HEK293 (cell line): ENCODE measurements around the gene NPAS2.

Experiments used
- CTCF ChIA-PET: fragments of 350-600 bp; formaldehyde crosslinking; extraction: SDS; loops from one replicate; lab custom pipeline; 2021; ENCODE audit warnings: antibody characterized with exemption; lab: Yijun Ruan, JAX
- POLR2A ChIA-PET: fragments of 300-600 bp; formaldehyde crosslinking; extraction: SDS; loops from one replicate; lab custom pipeline; 2020; ENCODE audit warnings: antibody characterized with exemption, inconsistent platforms; lab: Yijun Ruan, JAX
- H3K27ac ChIP-seq: fragments of 200-500 bp; sonication (Bioruptor generic); 2 replicates; pipeline ENCODE4 v1.5.1; 2014; ENCODE audit warnings: low read depth, low read length, control low read depth, inconsistent platforms; ENCODE audit errors: extremely low read depth
- H3K36me3 ChIP-seq, 2 experiments: fragments of 200-500 bp in 1 of 2; sonication (Bioruptor generic) in 1 of 2; 1 replicate in 1 of 2; 2 replicates in 1 of 2; pipeline ENCODE4 v1.5.1; 2014 to 2017; ENCODE audit warnings: inconsistent platforms in 2 of 2, low read length in 2 of 2; ENCODE audit not compliant: control insufficient read depth in 2 of 2, insufficient read depth in 1 of 2
- H3K4me1 ChIP-seq: fragments of 200-500 bp; sonication (Bioruptor generic); 2 replicates; pipeline ENCODE4 v1.5.1; 2014; ENCODE audit warnings: mild to moderate bottlenecking, low read length, inconsistent platforms; ENCODE audit not compliant: control insufficient read depth, insufficient read depth
- H3K4me3 ChIP-seq: 2 replicates; pipeline ENCODE4 v1.5.1; 2011; ENCODE audit warnings: low read depth, mild to moderate bottlenecking, control low read depth, low read length, moderate library complexity
- H3K9me3 ChIP-seq: fragments of 200-500 bp; sonication (Bioruptor generic); 2 replicates; pipeline ENCODE4 v1.5.1; 2014; ENCODE audit warnings: low read depth, low read length, inconsistent platforms; ENCODE audit not compliant: control insufficient read depth, insufficient read depth
- GLIS2 ChIP-seq: fragments of 450-650 bp; formaldehyde crosslinking; IDR thresholded peaks from 2 replicates; pipeline ENCODE4 v1.5.1; 2016; ENCODE audit warnings: missing biosample characterization, missing genetic modification characterization
- HOXD13 ChIP-seq: sonication (generic); formaldehyde crosslinking; IDR thresholded peaks from 2 replicates; pipeline ENCODE4 v1.8.0; 2022; ENCODE audit warnings: missing genetic modification reagents, borderline replicate concordance
- KLF17 ChIP-seq: fragments of 450-650 bp; formaldehyde crosslinking; IDR thresholded peaks from 2 replicates; pipeline ENCODE4 v1.5.1; 2016; ENCODE audit warnings: missing biosample characterization, missing genetic modification characterization
- PATZ1 ChIP-seq: fragments of 450-650 bp; formaldehyde crosslinking; IDR thresholded peaks from 2 replicates; pipeline ENCODE4 v1.5.1; 2016; ENCODE audit warnings: missing biosample characterization, missing genetic modification characterization
- PRDM1 ChIP-seq: fragments of 450-650 bp; formaldehyde crosslinking; IDR thresholded peaks from 2 replicates; pipeline ENCODE4; 2016; ENCODE audit warnings: missing biosample characterization, missing genetic modification characterization
- RBAK ChIP-seq: fragments of 450-650 bp; formaldehyde crosslinking; IDR thresholded peaks from 2 replicates; pipeline ENCODE4 v1.5.1; 2016; ENCODE audit warnings: missing biosample characterization, missing genetic modification characterization
- ZBTB1 ChIP-seq: fragments of 450-650 bp; formaldehyde crosslinking; IDR thresholded peaks from 2 replicates; pipeline ENCODE4 v1.5.1; 2016; ENCODE audit warnings: missing biosample characterization, missing genetic modification characterization
- ZBTB6 ChIP-seq: fragments of 450-650 bp; formaldehyde crosslinking; IDR thresholded peaks from 2 replicates; pipeline ENCODE4 v1.5.1; 2017; ENCODE audit warnings: missing biosample characterization, missing genetic modification characterization
- ZFP3 ChIP-seq: fragments of 450-650 bp; formaldehyde crosslinking; IDR thresholded peaks from 2 replicates; pipeline ENCODE4 v1.5.1; 2016; ENCODE audit warnings: low read depth, missing biosample characterization, missing genetic modification characterization
- ZFP37 ChIP-seq: fragments of 450-650 bp; formaldehyde crosslinking; IDR thresholded peaks from 2 replicates; pipeline ENCODE4 v1.5.1; 2016; ENCODE audit warnings: missing biosample characterization, missing genetic modification characterization
- ZNF138 ChIP-seq: fragments of 450-650 bp; formaldehyde crosslinking; IDR thresholded peaks from 2 replicates; pipeline ENCODE4 v1.5.1; 2016; ENCODE audit warnings: missing biosample characterization, missing genetic modification characterization, borderline replicate concordance
- ZNF2 ChIP-seq: fragments of 450-650 bp; formaldehyde crosslinking; IDR thresholded peaks from 2 replicates; pipeline ENCODE4 v1.5.1; 2016; ENCODE audit warnings: missing biosample characterization, missing genetic modification characterization
- ZNF239 ChIP-seq: fragments of 450-650 bp; formaldehyde crosslinking; IDR thresholded peaks from 2 replicates; pipeline ENCODE4 v1.5.1; 2016; ENCODE audit warnings: missing biosample characterization, missing genetic modification characterization
- ZNF311 ChIP-seq: fragments of 450-650 bp; formaldehyde crosslinking; IDR thresholded peaks from 2 replicates; pipeline ENCODE4 v1.5.1; 2017; ENCODE audit warnings: missing biosample characterization, missing genetic modification characterization, borderline replicate concordance
- ZNF324 ChIP-seq: fragments of 450-650 bp; formaldehyde crosslinking; IDR thresholded peaks from 2 replicates; pipeline ENCODE4 v1.5.1; 2016; ENCODE audit warnings: missing biosample characterization, missing genetic modification characterization
- ZNF366 ChIP-seq: fragments of 450-650 bp; formaldehyde crosslinking; conservative IDR thresholded peaks from 2 replicates; pipeline ENCODE4 v1.5.1; 2016; ENCODE audit warnings: missing biosample characterization, missing genetic modification characterization
- ZNF423 ChIP-seq: fragments of 450-650 bp; formaldehyde crosslinking; IDR thresholded peaks from 2 replicates; pipeline ENCODE4 v1.5.1; 2016; ENCODE audit warnings: missing biosample characterization, missing genetic modification characterization
- ZNF426 ChIP-seq: fragments of 450-650 bp; formaldehyde crosslinking; IDR thresholded peaks from 2 replicates; pipeline ENCODE4 v1.5.1; 2017; ENCODE audit warnings: missing biosample characterization, missing genetic modification characterization, mild to moderate bottlenecking, inconsistent platforms, moderate library complexity
- ZNF433 ChIP-seq: fragments of 450-650 bp; formaldehyde crosslinking; IDR thresholded peaks from 2 replicates; pipeline ENCODE4 v1.5.1; 2016; ENCODE audit warnings: missing biosample characterization, missing genetic modification characterization, low read depth
- ZNF473 ChIP-seq: fragments of 450-650 bp; formaldehyde crosslinking; IDR thresholded peaks from 2 replicates; pipeline ENCODE4 v1.5.1; 2017; ENCODE audit warnings: missing biosample characterization, missing genetic modification characterization
- ZNF521 ChIP-seq: fragments of 450-650 bp; formaldehyde crosslinking; IDR thresholded peaks from 2 replicates; pipeline ENCODE4 v1.5.1; 2017; ENCODE audit warnings: missing biosample characterization, mild to moderate bottlenecking, missing genetic modification characterization
- ZNF571 ChIP-seq: fragments of 450-650 bp; formaldehyde crosslinking; IDR thresholded peaks from 2 replicates; pipeline ENCODE4 v1.5.0; 2017; ENCODE audit warnings: missing biosample characterization, missing genetic modification characterization
- ZNF768 ChIP-seq: fragments of 450-650 bp; formaldehyde crosslinking; IDR thresholded peaks from 2 replicates; pipeline ENCODE4 v1.5.1; 2018; ENCODE audit warnings: missing biosample characterization, mild to moderate bottlenecking, missing genetic modification characterization
- ZNF830 ChIP-seq: fragments of 450-650 bp; IDR thresholded peaks from 2 replicates; pipeline ENCODE4 v1.5.0; 2018; ENCODE audit warnings: missing biosample characterization, missing genetic modification characterization, low read depth, mild to moderate bottlenecking, moderate library complexity
- ZSCAN18 ChIP-seq: fragments of 450-650 bp; formaldehyde crosslinking; IDR thresholded peaks from 2 replicates; pipeline ENCODE4 v1.5.1; 2016; ENCODE audit warnings: missing biosample characterization, missing genetic modification characterization
- ZSCAN4 ChIP-seq: fragments of 450-650 bp; formaldehyde crosslinking; IDR thresholded peaks from 2 replicates; pipeline ENCODE4 v1.5.1; 2017; ENCODE audit warnings: missing biosample characterization, missing genetic modification characterization

Gene NPAS2

GRCh38 chr2:100969998-100970397 lies 150.1 kb downstream of the NPAS2 start:
- H3K36me3 ChIP-seq, result peaks cover 0 to 30% of the 10 kb centered on the region in 2 experiments; a peak in 2 of 3 replicates
- H3K4me3 ChIP-seq, result no peak overlapping the region
- H3K9me3 ChIP-seq, result no peaks in the 10 kb centered on the region
- H3K4me1 ChIP-seq, result no peaks in the 10 kb centered on the region
- no peak overlapping the region for H3K27ac ChIP-seq
- TF ChIP-seq ZBTB6 (no peak), ZNF830 (tag by site-specific recombination) (no peak), KLF17 (tag by site-specific recombination) (no peak), PATZ1 (tag by site-specific recombination) (no peak), ZNF433 (tag by site-specific recombination) (no peak), ZSCAN4 (tag by site-specific recombination) (no peak), RBAK (tag by site-specific recombination) (no peak), GLIS2 (tag by site-specific recombination) (no peak), ZNF423 (tag by site-specific recombination) (no peak), ZNF473 (tag by site-specific recombination) (no peak), ZNF571 (tag by site-specific recombination) (no peak), PRDM1 (tag by site-specific recombination) (no peak), ZNF426 (tag by site-specific recombination) (no peak), ZBTB1 (tag by site-specific recombination) (no peak), ZNF138 (tag by site-specific recombination) (no peak)
- POLR2A ChIA-PET, result no interaction called here
- CTCF ChIA-PET, result no interaction called here

- Histone ChIP-seq H3K27ac (no peak overlapping the region), H3K9me3 (no peaks in the 10 kb centered on the region), H3K36me3 (peaks cover 0 to 35% of the 10 kb centered on the region in 2 experiments; a peak in 2 of 3 replicates)
- TF ChIP-seq ZNF768 (tag by site-specific recombination) (no peak), ZNF311 (no peak), ZNF324 (no peak), ZNF2 (tag by site-specific recombination) (no peak), PATZ1 (tag by site-specific recombination) (no peak), ZNF521 (no peak), ZNF366 (tag by site-specific recombination) (no peak), ZSCAN18 (tag by site-specific recombination) (no peak), HOXD13 (CRISPR knock-in tag) (no peak), ZFP3 (tag by site-specific recombination) (no peak), ZFP37 (tag by site-specific recombination) (no peak), ZNF239 (tag by site-specific recombination) (no peak)
- TF ChIP-seq, all 188 proteins: peak for 0
- Histone ChIP-seq H3K4me1 (no peaks in the 10 kb centered on the region), H3K4me3 (no peak overlapping the region)
- POLR2A ChIA-PET, result no interaction called here
- CTCF ChIA-PET, result no interaction called here
Observed at GRCh38 chr2:100971221-100971620, 151.3 kb downstream of the NPAS2 start.
